Left kidney (tissue), 2 donors: ENCODE measurements around the gene FAM222A. TPM values are rescaled to one million over a fixed set of nuclear protein-coding genes. Genes with fewer than 3 reads are reported as not detected.

Source experiments
- DNase-seq: peaks from one replicate; pipeline ENCODE4 v3.0.0-alpha.2; 2013
- polyA plus RNA-seq: library from polyadenylated mRNA; unstranded; fragments of 120-200 nt; gene quantifications from one replicate; pipeline ENCODE4 v1.2.1, GENCODE V29; 2013; ENCODE audit not compliant: insufficient read length

Gene FAM222A
- polyA plus RNA-seq, 1 donor, result 6.5 TPM

- DNase-seq, result no peak
Measured at GRCh38 chr12:109798691-109799090, 85.1 kb downstream of the FAM222A start.

DNA sequence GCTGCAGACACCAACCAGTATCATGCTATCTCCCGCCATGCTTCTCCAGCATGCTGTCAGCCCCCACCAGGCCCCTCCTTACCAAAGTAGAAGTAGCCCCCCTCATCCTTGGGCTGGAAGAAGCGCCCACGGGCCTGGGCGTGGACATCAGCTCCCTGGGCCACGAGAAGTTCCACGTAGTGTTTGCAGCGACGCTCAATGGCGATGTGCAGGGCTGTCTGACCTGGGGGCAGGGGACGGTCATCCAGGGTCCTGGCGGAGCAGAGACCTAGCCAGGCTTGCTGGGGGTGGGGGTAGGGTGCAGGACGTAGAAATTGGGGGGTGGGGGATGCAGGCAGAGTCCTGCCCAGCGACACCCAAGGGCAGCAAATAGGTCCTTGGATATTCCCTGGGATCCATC is 86.9 kb downstream of the FAM222A start:
- no peak for DNase-seq

- no peak for DNase-seq
Measured at GRCh38 chr12:109802828-109803227, 89.2 kb downstream of the FAM222A start.

- no peak for DNase-seq
Measured at GRCh38 chr12:109803678-109804077, 90.1 kb downstream of the FAM222A start.

DNA sequence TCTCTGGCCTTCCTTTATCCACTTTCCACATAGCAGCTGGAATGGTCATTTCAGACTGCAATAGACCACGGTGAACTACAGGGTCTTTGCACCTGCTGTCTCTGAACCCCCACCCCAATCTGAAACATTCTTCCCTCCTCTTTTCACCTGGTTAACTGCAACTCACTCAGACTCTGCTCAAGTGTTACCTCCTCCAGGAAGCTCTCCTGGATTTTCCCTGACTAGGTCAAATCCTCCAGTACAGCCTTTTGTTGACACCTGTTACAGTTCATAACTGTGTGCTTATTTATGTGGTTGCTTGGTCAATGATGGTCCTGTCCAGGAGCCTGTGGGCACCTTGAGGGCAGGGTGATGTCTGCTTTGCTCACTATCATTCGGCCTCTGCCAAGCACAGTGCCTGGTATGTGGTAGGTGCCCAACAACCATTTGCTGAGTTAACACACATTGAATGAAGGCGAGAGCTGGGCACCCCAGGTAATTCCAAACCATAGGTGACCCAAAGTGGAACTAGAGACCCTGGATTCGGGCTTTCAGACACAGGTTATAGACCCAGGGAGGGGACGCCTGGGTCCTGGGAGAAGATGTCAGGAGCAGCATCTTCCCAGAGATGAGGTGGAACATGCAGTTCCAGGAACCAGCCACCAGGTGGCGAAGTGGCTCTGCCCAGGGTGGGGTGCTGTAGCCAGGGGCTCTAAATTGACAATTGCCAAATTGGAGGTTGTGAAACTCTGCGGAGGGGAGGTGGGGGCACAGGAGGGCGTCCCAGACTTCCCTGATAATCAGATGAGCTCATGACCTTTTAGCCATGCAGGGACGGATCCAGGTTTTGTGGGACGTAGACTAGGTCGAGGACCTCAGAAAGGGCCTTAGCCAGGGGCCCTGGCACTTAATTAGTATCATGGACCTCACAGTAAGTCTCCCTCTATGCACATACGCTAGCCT is 91.5 kb downstream of the FAM222A start:
- peak; percentile 30 for DNase-seq

- DNase-seq, result no peak
Measured at GRCh38 chr12:109807954-109808643, 94.5 kb downstream of the FAM222A start.

- DNase-seq, result no peak
Measured at GRCh38 chr12:109808876-109809646, 95.4 kb downstream of the FAM222A start.

GRCh38 chr12:109810954-109811623 is 97.5 kb downstream of the FAM222A start:
- no peak for DNase-seq

DNA sequence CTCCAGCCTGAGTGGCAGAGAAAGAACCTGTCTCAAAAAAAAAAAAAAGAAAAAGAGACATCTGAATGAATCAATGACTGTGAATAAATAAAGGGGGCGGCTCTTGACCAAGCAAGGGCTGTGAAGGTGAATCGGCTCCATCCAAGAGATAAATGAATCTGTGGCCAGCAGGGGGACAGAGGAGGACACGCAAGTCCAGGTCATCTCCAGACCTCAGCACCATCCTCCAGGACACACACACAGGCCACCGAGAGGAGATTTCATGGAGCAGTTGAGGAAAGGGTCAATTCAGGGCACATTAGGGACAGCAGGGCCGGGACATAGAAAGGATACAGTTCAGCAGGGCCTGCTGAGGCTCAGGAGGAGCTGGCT is 98.0 kb downstream of the FAM222A start:
- DNase-seq, result no peak

- no peak for DNase-seq
Measured at GRCh38 chr12:109813810-109814416, 100.3 kb downstream of the FAM222A start.

GRCh38 chr12:109814600-109815150 is 101.0 kb downstream of the FAM222A start:
- no peak for DNase-seq

GRCh38 chr12:109815225-109815624 is 101.6 kb downstream of the FAM222A start:
- DNase-seq, result no peak

- DNase-seq, result no peak
Measured at GRCh38 chr12:109815757-109816617, 102.4 kb downstream of the FAM222A start.

GRCh38 chr12:109816870-109817269 is 103.2 kb downstream of the FAM222A start:
- DNase-seq, result no peak

DNA sequence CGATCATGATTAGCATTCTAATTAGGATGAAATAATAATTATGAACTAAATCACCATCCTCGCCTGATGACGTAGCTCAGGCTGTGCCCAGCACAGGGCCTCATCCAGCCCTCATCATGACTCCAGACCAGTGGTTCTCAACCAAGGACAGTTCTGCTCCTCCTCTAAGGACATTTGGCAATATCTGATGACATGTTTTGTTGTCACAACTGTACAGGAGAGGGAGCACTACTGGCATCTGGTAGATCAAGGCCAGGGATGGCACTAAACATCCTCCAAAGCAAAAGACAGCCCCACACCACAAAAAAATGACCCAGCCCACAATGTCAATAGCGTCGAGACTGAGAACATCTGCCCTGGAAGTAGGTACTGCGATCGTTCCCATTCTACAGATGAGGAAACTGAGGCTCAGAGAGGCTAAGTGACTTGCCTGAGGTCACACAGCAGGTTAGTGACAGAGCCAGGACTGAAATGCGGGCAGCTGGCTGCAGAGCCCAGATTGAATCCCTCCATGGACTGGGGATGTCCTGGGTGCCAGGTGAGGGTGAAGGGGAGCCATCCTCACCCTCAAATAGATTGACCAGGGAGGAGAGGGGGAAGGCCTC is 104.1 kb downstream of the FAM222A start:
- DNase-seq, result no peak

- DNase-seq, result no peak
Measured at GRCh38 chr12:109818253-109818652, 104.6 kb downstream of the FAM222A start.

- no peak for DNase-seq
Measured at GRCh38 chr12:109818905-109819500, 105.4 kb downstream of the FAM222A start.
